Suppressor macrophage treated with lipopolysaccharide for 4 hours (primary cell): ENCODE results near the gene JUNB.
A peak's percentile ranks its signal among the peaks of the same experiment; 100 is the strongest.
"Not testable (repeated sequence)": the region's sequence is repeated elsewhere in the genome, so short reads cannot be mapped to it uniquely, and the experiment has no call there.

Source experiments
- DNase-seq: peaks from one replicate; pipeline ENCODE4 v3.0.0-alpha.2; 2020

The JUNB gene

DNA sequence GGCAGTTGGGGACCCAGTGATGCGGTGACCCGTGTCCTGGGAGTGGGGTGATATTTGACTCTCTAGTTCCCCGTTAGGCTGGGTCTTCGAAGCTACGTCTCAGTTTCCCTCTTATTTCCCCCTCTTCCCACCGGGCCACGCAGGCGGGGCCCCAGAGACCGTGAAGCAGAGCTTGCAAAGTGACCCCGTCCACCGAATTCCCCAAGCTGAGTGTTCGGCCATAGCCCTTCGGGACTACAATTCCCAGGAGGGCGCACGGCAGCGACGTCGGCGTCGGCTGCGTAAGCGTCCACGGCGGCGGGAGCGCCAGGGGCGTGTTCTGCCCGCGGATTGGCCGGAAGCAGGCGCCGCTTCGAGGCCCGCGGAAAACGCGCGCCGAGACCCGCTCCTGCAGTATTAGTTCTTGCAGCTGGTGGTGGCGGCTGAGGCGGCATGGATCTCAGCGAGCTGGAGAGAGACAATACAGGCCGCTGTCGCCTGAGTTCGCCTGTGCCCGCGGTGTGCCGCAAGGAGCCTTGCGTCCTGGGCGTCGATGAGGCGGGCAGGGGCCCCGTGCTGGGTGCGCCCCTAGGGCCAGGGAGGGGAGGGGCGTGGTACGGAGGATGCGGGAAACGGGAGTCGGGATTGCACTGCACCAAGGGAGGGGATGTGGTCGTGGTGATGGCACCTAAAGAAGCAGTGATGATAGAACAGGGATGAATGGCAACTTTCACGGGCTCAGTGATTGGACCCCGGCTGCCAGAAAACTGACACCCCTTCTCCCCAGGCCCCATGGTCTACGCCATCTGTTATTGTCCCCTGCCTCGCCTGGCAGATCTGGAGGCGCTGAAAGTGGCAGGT is 15.2 kb downstream of the JUNB start, which contains the start of gene RNASEH2A:
Gene RNASEH2A (plus strand): TSS at position 343 of the 840 bp plus-strand sequence. CDS start 90 bp downstream, at position 433.
- DNase-seq, result peak; percentile 94

DNA sequence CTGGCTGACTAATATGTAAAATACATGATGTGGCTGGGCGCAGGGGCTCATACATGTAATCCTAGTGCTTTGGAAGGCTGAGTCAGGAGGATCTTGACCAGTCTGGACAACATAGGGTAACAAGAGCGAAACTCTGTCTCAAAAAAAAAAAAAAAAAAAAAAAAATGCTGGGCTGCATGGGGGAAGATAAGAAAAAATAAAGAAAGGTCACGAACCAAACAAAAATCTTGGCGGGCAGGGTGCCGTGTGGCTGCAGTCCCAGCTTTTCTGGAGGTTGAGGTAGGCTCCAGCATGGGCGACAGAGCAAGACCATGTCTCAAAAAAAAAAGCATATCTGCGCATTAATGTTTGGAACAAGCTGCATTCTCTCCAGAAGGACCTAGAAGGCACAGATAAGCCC is 23.8 kb downstream of the JUNB start:
- DNase-seq, result no peak

DNA sequence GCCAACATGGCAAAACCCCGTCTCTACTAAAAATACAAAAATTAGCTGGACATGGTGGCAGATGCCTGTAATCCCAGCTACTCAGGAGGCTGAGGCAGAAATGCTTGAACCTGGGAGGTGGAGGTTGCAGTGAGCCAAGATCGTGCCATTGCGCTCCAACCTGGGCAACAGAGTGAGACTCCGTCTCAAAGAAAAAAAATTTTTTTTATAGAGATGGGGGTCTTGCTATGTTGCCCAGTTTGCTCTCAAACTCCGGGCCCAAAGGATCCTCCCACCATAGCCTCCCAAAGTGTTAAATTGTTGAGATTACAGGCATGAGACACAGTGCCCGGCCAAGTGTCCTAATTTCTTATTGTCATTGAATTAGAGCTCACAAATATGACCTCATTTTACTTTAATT is 25.9 kb downstream of the JUNB start:
- not testable (repeated sequence) for DNase-seq

GRCh38 chr19:12817810-12818209 is 26.5 kb downstream of the JUNB start:
- DNase-seq, result not testable (repeated sequence)

GRCh38 chr19:12821761-12822160 is 30.5 kb downstream of the JUNB start:
- no peak for DNase-seq

DNA sequence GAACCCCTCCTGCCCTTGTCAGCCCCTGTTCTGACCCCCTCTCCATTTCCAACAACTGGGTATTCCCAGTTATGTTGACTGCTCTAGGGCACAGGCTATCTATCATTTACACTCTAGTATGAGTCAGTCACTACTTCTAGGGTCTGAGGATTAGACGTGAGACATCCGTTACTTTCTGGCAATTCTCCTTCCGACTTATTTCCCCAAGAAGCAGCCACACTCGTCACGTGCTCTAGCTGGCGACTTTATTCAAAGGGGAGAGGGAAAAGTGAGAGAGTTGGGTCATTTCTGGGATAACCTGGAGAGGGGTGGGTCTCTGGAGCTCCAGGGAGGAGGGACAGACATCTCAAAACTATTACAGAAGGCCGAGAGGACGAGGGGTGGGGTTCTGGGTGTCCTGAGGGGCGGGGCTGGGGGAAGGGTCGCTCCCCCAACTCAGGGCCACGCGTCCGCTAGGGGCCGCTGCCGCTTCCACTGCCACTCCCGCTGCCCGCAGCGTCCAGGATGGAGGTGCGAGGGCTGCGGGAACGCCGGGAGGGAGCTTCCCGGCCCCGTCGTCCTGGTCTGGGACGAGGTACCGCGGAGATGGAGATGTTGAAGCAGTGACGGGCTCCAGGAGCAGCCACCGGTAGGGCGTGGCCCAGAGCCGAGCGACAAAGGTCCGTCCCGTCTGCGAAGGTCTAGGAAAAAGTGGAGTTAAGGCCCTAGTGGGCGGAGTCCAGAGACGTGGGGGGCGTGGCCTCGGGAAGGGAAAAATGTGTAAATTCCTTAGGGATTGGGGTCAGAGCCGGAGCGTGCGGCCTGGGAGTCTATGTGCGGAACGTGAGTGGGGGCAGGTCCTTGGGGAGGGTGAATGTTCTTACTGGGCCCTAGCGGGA is 34.2 kb downstream of the JUNB start:
- DNase-seq, result peak; percentile 25

DNA sequence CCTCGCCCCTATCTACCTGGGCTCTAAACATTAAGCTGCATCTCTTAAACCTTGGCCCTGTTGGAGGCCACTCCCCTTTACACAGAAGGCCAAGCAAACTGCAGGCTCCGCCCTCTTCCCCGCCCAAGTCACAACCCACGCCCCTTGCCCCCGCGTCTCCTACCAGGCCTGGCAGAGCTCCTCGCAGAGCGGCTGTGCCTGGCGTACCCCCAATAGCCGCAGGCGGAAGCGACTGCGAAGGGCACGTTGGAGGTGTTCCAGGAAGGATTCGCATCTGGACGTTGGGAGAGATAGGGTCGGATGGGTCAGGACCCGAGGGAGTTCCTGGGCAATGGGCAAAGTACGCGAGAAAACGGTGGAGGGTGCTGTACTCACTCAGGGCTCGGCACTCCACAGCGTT is 37.2 kb downstream of the JUNB start:
- DNase-seq, result no peak

DNA sequence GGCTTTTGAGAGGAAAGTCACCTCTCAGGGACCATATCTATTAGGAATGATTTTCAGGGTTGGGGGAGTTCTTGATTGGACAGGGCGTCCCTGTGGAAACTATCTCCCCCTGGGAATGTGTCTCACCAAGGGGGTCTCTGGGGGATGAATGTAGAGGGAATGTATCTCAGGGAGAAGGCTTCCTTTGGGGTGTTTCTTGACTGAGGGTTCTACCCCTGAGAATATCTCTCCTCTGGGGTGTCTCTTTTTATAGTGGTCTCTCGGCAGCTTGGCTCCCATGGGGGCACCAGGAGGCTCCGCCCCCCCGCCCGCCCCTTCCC is 42.1 kb downstream of the JUNB start:
- no peak for DNase-seq

DNA sequence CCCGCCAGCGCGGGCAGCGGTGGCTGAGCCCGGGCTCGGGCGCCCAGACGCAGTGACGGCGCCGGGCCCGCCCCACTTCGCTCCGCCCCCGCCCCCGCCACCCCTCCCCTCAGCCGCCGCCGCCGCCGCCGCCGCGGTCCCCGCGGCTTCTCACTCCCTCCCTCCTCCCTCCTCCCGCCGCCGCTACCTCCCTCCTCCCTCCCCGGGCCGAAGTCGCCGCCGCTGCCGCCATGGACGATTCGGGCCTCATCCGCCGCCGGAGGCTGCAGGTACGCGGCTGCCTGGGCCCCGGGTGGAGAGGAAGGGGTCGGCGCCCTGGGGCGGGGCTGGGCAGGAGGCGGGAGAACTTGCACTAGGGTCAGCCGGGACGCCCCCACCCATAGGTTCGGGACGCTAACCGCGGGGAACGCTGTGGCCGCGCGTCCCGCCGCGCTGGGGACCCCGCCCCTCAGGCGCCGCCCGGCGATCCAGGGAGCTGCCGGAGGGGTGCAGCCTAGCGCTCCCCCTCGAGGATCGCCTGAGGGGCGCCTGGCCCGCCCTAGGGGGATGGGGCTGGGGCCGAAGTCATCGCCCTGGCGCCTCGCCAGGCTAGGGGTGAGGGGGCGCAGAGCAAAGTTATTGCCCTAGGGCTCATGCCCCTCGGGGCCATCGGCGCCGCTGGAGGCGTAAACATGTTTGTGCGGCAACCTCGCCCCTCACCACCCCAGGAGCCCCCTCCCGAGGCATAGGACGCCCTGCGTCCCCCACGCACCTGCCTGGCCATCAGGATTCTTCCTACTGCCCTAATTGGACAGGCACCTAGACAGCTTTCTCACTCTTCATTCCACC is 42.7 kb downstream of the JUNB start:
- no peak for DNase-seq

DNA sequence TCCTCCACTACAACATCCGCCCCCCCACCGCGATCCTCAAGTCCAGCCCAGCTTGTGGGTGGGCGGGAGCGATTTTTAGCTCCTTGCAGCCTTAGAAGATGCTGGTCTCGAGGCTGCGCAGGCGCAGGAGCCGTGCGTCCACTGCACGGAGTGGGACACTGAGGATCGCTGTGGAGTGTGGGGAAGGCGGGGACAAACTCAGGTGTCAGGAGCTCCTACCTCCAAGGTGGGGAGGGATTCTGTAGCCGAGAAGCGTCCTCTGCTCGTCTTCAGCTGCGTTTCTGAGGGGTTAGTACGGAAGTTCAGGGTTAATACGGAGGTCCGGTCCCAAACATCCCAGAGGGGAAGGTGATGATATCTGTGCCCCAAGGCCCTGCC is 43.3 kb downstream of the JUNB start, which contains the start of gene RTBDN:
Gene RTBDN (minus strand): TSS at position 14 of the 378 bp plus-strand sequence. CDS start 4,600 bp downstream, outside the sequence.
- no peak for DNase-seq

GRCh38 chr19:12834976-12835757 is 43.9 kb downstream of the JUNB start:
- DNase-seq, result no peak

GRCh38 chr19:12836529-12836863 is 45.2 kb downstream of the JUNB start:
- no peak for DNase-seq

DNA sequence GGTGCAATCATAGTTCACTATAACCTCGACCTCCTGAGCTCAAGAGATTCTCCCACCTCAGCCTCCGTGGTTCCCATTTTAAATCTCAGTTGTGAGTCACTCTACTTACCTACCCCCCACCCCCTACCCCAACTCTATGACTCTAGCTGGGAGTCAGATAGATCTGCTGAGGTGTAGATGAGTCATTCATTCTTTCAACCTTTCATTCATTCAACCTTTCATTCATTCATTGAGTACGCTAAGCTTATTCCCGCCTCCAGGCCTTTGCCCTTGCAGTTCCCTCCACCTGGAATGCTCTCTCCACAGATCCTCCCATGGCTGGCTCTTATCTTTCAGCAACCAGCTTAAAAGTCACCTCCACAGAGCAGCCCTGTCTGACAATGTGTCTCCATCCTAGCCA is 45.9 kb downstream of the JUNB start:
- no peak for DNase-seq

DNA sequence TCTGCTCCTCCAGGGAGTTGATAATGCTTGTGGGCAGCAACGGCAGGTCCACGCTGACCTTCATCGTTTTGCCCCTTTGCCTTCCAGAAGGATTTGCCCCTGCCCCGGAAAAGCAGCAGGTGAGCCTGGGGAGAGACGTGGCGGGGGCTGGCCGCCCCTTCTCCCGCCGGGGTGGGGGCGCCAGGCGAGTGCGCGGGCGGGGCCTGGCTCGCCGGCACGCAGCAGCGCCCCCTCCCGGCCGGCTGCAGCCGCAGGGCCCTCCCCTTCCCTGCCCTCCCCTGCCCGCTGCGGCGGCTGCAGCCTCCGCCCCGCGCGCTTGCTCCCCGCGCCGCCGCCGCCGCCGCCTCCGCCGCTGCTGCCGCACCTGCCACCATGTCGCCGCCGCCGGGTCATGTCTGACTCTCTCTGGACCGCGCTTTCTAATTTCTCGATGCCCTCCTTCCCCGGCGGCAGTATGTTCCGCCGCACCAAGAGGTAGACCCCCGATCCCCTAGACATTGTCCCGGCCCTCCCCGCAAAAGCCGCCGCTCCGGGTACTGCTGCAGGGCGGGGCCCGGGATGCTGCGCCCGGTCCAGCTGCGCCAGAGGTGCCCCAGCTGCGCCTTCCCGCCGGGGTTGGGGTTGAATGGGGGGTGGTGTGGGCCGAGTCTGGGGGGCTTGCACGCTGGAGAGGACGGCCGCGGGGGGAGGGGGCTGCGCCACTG is 47.0 kb downstream of the JUNB start, which contains the start of gene MAST1:
Gene MAST1 (plus strand): TSS at position 334 of the 704 bp plus-strand sequence. CDS start 58 bp downstream, at position 392.
- DNase-seq, result peak; percentile 60

DNA sequence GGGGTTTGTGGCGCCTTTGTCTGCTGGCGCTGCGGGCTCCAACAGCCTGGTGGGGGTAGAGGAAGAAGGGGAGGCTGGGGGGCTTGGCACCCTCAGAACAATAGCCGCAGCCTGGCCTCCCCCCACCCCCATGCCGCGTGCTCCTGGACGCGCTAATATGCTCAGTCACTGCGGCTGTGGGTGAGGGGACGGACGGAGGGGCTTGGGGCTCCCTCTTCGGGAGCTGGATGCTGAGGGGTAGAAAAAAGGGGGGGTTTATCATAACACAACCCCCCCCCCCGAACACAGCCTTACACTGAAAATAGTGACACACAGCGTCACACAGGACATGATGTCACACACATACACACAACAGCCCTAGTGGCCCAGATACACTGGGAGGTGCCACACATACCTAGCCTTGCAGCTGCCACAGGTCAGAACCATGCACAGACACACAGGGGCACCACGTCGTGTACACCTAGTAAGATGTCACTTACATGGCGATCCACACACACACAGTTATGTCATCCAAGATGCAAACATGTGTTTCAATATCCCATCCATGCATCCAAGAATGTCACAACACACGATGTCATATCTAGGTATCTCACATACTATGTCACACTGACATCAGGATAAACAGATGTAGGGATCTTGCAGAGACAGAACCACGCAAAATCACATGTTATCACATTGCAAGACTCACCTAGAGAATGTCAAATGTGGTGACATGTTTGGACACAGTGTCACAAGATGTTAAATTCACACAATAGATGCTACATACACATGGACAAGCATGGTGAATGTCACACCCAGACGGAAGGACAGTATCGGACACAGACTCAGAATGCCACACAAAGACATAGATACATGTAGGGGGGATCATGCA is 47.8 kb downstream of the JUNB start:
- DNase-seq, result no peak

DNA sequence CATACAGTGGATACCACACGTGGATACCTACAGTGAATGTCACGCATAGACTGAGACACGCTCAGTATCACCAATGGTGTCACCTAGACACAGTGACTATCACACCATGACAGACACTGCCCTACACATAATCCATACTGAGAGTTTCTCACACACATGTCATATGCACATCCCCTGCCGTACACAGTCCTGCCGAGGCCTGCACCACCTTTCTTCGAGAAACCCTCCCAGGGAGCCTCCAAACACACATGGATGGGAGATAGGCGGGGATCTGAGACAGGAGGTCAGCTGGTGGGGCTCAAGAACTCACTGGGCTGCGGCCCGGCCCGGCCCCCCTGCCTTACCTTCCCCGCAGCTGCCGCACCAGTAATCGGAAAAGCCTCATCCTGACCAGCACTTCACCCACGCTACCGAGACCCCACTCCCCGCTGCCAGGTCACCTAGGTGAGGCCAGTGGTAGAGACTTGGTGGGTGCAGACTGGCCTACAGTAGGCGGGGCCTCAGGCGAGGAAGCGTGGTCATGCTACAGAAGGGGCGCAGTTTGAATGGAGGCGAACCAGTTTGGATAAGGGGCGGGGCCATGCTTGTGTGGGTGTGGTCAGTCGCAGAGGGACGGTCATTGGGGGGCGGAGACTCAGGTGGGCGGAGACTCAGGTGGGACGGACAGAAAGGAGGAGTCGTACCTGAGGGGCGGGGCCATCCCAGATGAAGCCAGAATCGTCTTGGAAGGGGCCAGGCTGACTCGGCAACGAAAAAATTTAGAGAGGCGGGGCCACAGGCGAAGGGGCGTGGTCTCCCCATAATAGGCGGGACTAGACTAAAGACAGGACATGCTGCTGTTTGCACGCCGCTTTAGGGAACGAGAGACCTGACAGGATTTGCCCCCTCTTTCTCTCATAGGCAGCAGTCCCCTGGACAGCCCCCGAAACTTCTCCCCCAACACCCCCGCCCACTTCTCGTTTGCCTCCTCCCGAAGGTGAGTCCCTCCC is 49.1 kb downstream of the JUNB start:
- DNase-seq, result peak; percentile 54

DNA sequence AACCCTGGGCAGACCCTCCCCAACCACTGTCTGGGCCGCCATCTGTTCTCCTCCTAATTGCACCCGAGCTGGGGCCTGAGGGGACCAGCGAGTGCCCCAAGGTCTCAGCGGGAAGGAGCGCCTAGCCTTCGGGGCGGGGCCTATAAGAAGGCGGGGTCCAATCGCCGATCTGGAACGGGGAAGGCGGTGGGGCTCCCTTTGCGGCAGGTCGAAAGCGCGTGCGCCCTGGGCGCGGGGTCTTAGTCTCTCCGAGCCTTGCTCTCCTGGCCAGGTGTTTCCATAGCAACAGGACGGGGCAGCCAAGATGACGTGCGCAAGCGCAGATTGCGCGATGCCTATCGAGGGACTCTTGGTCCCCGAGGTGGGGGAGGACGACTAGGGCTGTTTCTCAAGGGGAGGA is 49.8 kb downstream of the JUNB start:
- DNase-seq, result no peak

DNA sequence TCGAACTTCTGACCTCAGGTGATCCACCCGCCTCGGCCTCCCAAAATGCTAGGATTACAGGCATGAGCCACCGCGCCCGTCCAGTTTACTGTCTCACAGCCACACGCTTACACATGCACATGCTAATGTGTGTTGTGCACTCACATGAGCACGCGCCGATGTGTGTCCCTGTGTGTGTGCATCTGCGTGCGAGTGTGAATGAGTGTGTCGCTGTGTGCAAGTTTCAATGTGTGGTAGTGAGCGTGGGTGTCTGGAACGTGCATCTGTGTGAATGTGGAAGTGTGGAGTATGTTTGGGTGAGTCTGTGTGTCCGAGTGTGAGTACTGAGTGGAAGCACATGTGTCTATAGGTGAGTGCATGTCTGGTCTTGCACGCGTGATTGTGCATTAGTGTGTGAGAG is 51.2 kb downstream of the JUNB start:
- no peak for DNase-seq
